ENCODE results near the gene FAT1. TPM values are rescaled to one million over a fixed set of nuclear protein-coding genes. Genes with fewer than 3 reads are reported as not detected.

Gene FAT1
- total and polyA plus RNA-seq, 2 donors (not counting 3 experiments of a cell fraction or from before 2014, with no cell fraction given) = 9.2 to 9.8 TPM

DNA sequence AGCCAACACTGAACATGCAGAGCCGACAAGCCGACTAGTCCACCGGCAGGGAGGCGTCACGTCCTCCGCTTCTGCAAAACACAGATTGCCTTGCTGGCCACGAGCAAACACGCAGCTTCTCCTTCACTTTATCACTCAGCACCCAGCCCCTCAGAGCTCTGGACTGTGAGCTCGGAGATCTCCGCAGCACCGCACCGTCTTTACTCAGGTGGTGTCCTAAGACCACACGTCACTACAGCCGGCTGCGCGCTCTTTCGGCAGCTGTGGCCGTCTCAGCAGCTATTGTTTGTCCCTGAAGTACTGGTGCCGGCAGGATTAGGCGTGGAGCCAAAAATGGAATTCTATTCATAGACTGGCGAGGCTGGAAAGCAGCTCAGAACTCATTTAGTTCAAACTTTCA is 72.0 kb downstream of the FAT1 start:
- TF ChIP-seq POLR2AphosphoS5 (IDR thresholded peaks at IDR 0.05; ENCODE audit: insufficient read depth, low read depth, low read length) (no peak), MYC (IDR thresholded peaks at IDR 0.05; ENCODE audit: low read depth, low read length) (no peak), POLR2A (IDR thresholded peaks at IDR 0.05; ENCODE audit: low read depth, low read length) (no peak), JUN (IDR thresholded peaks at IDR 0.05; ENCODE audit: borderline replicate concordance, insufficient read depth, insufficient read length, low read depth) (no peak), GATA2 (IDR thresholded peaks at IDR 0.05; ENCODE audit: insufficient read depth, insufficient read length, low read depth, low read length) (no peak), FOS (IDR thresholded peaks at IDR 0.05; ENCODE audit: borderline replicate concordance, insufficient read depth, low read length) (no peak), EZH2 (IDR thresholded peaks at IDR 0.05; ENCODE audit: borderline replicate concordance, low read depth, low read length, severe bottlenecking) (no peak)
- TF ChIP-seq, protein P1, sequence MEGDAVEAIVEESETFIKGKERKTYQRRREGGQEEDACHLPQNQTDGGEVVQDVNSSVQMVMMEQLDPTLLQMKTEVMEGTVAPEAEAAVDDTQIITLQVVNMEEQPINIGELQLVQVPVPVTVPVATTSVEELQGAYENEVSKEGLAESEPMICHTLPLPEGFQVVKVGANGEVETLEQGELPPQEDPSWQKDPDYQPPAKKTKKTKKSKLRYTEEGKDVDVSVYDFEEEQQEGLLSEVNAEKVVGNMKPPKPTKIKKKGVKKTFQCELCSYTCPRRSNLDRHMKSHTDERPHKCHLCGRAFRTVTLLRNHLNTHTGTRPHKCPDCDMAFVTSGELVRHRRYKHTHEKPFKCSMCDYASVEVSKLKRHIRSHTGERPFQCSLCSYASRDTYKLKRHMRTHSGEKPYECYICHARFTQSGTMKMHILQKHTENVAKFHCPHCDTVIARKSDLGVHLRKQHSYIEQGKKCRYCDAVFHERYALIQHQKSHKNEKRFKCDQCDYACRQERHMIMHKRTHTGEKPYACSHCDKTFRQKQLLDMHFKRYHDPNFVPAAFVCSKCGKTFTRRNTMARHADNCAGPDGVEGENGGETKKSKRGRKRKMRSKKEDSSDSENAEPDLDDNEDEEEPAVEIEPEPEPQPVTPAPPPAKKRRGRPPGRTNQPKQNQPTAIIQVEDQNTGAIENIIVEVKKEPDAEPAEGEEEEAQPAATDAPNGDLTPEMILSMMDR (IDR thresholded peaks at IDR 0.05; ENCODE audit: extremely low read depth in 1 of 2, insufficient read depth in 1 of 2, low read depth in 1 of 2, low read length in 2 of 2) = no peak
- TF ChIP-seq, protein P2, sequence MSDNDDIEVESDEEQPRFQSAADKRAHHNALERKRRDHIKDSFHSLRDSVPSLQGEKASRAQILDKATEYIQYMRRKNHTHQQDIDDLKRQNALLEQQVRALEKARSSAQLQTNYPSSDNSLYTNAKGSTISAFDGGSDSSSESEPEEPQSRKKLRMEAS (IDR thresholded peaks at IDR 0.05; ENCODE audit: insufficient read depth, insufficient read length) = no peak
- peak; percentile 37 for DNase-seq (ENCODE audit: low read depth, low spot score)
- H3K27me3 ChIP-seq (ENCODE audit: control insufficient read depth in 2 of 2, insufficient read depth in 2 of 2, low read length in 2 of 2) = peaks cover 2% of the 10 kb centered on the region in 2 experiments
- no peaks in the 10 kb centered on the region for H3K79me2 ChIP-seq (ENCODE audit: control insufficient read depth, insufficient read depth, low read length)
- no peaks in the 10 kb centered on the region for H3K36me3 ChIP-seq (ENCODE audit: control insufficient read depth in 2 of 2, extremely low read depth in 1 of 2, insufficient read depth in 2 of 2, low read length in 2 of 2)
- dilution Hi-C loops (cut with MboI; ENCODE audit: extremely low pct_ligation_motif_present, low sequenced_read_pairs) (no loop called here), intact Hi-C loops (cut with micrococcal nuclease) (no loop called here)
- H3K9me3 ChIP-seq (replicated peaks; ENCODE audit: control insufficient read depth, insufficient read depth, low read length) = no peaks in the 10 kb centered on the region
- H3K27ac ChIP-seq (ENCODE audit: insufficient read depth, low read depth, low read length) = no peak overlapping the region
- ChIA-PET POLR2A (no interaction called here), CTCF (no interaction called here)
- H3K9me1 ChIP-seq (replicated peaks; ENCODE audit: control insufficient read depth, extremely low read depth, insufficient read depth, low read length) = no peaks in the 10 kb centered on the region
- no peak overlapping the region for H3K4me2 ChIP-seq (ENCODE audit: insufficient read depth, low read length)
- no TSS peak for BruUV-seq (replicated peaks)
- H3K4me1 ChIP-seq (ENCODE audit: control insufficient read depth, extremely low read depth, insufficient read depth, low read length) = peaks cover 4% of the 10 kb centered on the region
- FAIRE-seq = no peak
- no peak overlapping the region for H3K4me3 ChIP-seq (replicated peaks in 1 of 3; ENCODE audit: insufficient read depth in 1 of 3, low read depth in 1 of 3, low read length in 3 of 3)
- no peak overlapping the region for H3K9ac ChIP-seq (replicated peaks; ENCODE audit: extremely low read depth, insufficient read depth, low read length)
- H2AFZ ChIP-seq (ENCODE audit: low read depth, low read length) = no peak overlapping the region
- H4K20me1 ChIP-seq (replicated peaks; ENCODE audit: control insufficient read depth, extremely low read depth, insufficient read depth, low read length) = no peaks in the 10 kb centered on the region
